Brain microvascular endothelial cell (primary cell): Measurements from ENCODE around the gene VDR.

Experiments
- DNase-seq: peaks from one replicate; pipeline ENCODE4 v3.0.0-alpha.2; 2020
- H3K27ac ChIP-seq: fragments of 250-450 bp; sonication (Bioruptor Pico); 2 replicates; pipeline ENCODE4 v1.5.1; 2020; ENCODE audit warnings: mild to moderate bottlenecking, moderate library complexity
- H3K27me3 ChIP-seq: fragments of 250-450 bp; sonication (Bioruptor Pico); replicated peaks from 2 replicates; pipeline ENCODE4 v1.5.1; 2020; ENCODE audit warnings: mild to moderate bottlenecking
- H3K36me3 ChIP-seq: fragments of 250-450 bp; sonication (Bioruptor Pico); replicated peaks from 2 replicates; pipeline ENCODE4 v1.5.1; 2020; ENCODE audit warnings: mild to moderate bottlenecking
- H3K4me3 ChIP-seq: 2 replicates; pipeline ENCODE4 v1.5.1; 2011; ENCODE audit warnings: low read depth, mild to moderate bottlenecking, control low read depth, low read length, moderate library complexity
- CTCF ChIP-seq: IDR thresholded peaks from 2 replicates; pipeline ENCODE4 v1.5.1; 2011; ENCODE audit warnings: low read depth, mild to moderate bottlenecking, moderate library complexity, low read length, control low read depth, inconsistent platforms; ENCODE audit errors: missing control alignments
- in situ Hi-C: cut with HindIII; loops from 2 replicates; pipeline ENCODE4 v1.10.0; 2017; ENCODE audit warnings: low sequenced_read_pairs, low pct_ligation_motif_present

VDR gene

GRCh38 chr12:47824635-47825034 is 80.2 kb downstream of the VDR start:
- H3K4me3 ChIP-seq: no peak overlapping the region
- no peak overlapping the region for H3K27ac ChIP-seq
- no peaks in the 10 kb centered on the region for H3K36me3 ChIP-seq
- H3K27me3 ChIP-seq: no peaks in the 10 kb centered on the region
- no peak for DNase-seq
- in situ Hi-C loops: no loop called here
- no peak for TF ChIP-seq CTCF

- Histone ChIP-seq H3K4me3 (no peak overlapping the region), H3K27ac (no peak overlapping the region)
- no peak for DNase-seq
These were observed 80.6 kb downstream of the VDR start for GRCh38 chr12:47824198-47824597.

GRCh38 chr12:47823422-47824086 is 81.2 kb downstream of the VDR start:
- TF ChIP-seq CTCF: no peak
- H3K27ac ChIP-seq: no peak overlapping the region

More at GRCh38 chr12:47824198-47824597, 80.6 kb downstream of the VDR start:
- Histone ChIP-seq H3K27me3 (no peaks in the 10 kb centered on the region), H3K36me3 (no peaks in the 10 kb centered on the region)
- TF ChIP-seq CTCF: no peak
- in situ Hi-C loops: no loop called here

GRCh38 chr12:47822863-47823262 is 81.9 kb downstream of the VDR start:
- H3K27ac ChIP-seq: no peak overlapping the region
- no peak for DNase-seq
- no peak overlapping the region for H3K4me3 ChIP-seq
- no peaks in the 10 kb centered on the region for H3K36me3 ChIP-seq
- in situ Hi-C loops: no loop called here
- H3K27me3 ChIP-seq: no peaks in the 10 kb centered on the region
- no peak for TF ChIP-seq CTCF

More at GRCh38 chr12:47823422-47824086, 81.2 kb downstream of the VDR start:
- in situ Hi-C loops: no loop called here
- H3K4me3 ChIP-seq: no peak overlapping the region
- DNase-seq: no peak
- no peaks in the 10 kb centered on the region for H3K36me3 ChIP-seq
- H3K27me3 ChIP-seq: no peaks in the 10 kb centered on the region

GRCh38 chr12:47822401-47822800 is 82.4 kb downstream of the VDR start:
- Histone ChIP-seq H3K27me3 (no peaks in the 10 kb centered on the region), H3K36me3 (no peaks in the 10 kb centered on the region), H3K4me3 (no peak overlapping the region), H3K27ac (no peak overlapping the region)
- no peak for TF ChIP-seq CTCF
- no peak for DNase-seq
- in situ Hi-C loops: no loop called here

GRCh38 chr12:47821346-47821706 is 83.5 kb downstream of the VDR start:
- H3K36me3 ChIP-seq: no peaks in the 10 kb centered on the region
- no peak overlapping the region for H3K4me3 ChIP-seq
- no peaks in the 10 kb centered on the region for H3K27me3 ChIP-seq
- peak overlapping the region; percentile 94 for H3K27ac ChIP-seq
- DNase-seq: no peak
- no peak for TF ChIP-seq CTCF
- in situ Hi-C loops: no loop called here
